GM23338 (cell line): ENCODE results near the gene ZNF281. TPM values are rescaled to one million over a fixed set of nuclear protein-coding genes. Genes with fewer than 3 reads are reported as not detected.
A peak's percentile ranks its signal among the peaks of the same experiment; 100 is the strongest.

Experiments used
- ATAC-seq: fragments of 200-7000 bp; cut with Tn5 transposase; 3 replicates; pipeline ENCODE4 v1.9.1; 2020
- DNase-seq: peaks from one replicate; pipeline ENCODE4 v3.0.0-alpha.2; 2015; ENCODE audit warnings: low spot score
- H2AFZ ChIP-seq: fragments of 200-600 bp; sonication (generic); 2 replicates; pipeline ENCODE4 v1.8.0; 2016; ENCODE audit warnings: antibody characterized with exemption, mild to moderate bottlenecking, moderate library complexity
- H3F3A ChIP-seq: fragments of 200-600 bp; sonication (generic); replicated peaks from 2 replicates; pipeline ENCODE4 v1.8.0; 2017; ENCODE audit warnings: antibody characterized with exemption, mixed run types, low read depth
- H3K27ac ChIP-seq: fragments of 200-600 bp; sonication (generic); 2 replicates; pipeline ENCODE4 v1.6.1; 2016; ENCODE audit warnings: low read depth
- H3K27me3 ChIP-seq: fragments of 200-600 bp; sonication (generic); 2 replicates; pipeline ENCODE4 v1.8.0; 2016; ENCODE audit warnings: mild to moderate bottlenecking, mixed run types, moderate library complexity; ENCODE audit not compliant: insufficient read depth
- H3K36me3 ChIP-seq: fragments of 200-600 bp; sonication (generic); 2 replicates; pipeline ENCODE4 v1.8.0; 2016; ENCODE audit warnings: mild to moderate bottlenecking; ENCODE audit not compliant: insufficient read depth
- H3K4me1 ChIP-seq: fragments of 200-600 bp; sonication (generic); 2 replicates; pipeline ENCODE4 v1.8.0; 2016; ENCODE audit warnings: mild to moderate bottlenecking, moderate library complexity; ENCODE audit not compliant: insufficient read depth
- H3K4me2 ChIP-seq: fragments of 200-600 bp; sonication (generic); 2 replicates; pipeline ENCODE4 v1.7.1; 2017; ENCODE audit warnings: mixed run types
- H3K4me3 ChIP-seq: fragments of 200-600 bp; sonication (generic); 2 replicates; pipeline ENCODE4 v1.6.1; 2016; ENCODE audit warnings: mixed run types
- H3K79me2 ChIP-seq: fragments of 200-600 bp; sonication (generic); replicated peaks from 2 replicates; pipeline ENCODE4 v1.8.0; 2017; ENCODE audit warnings: mild to moderate bottlenecking; ENCODE audit not compliant: insufficient read depth
- H3K9me2 ChIP-seq: fragments of 200-600 bp; sonication (generic); 2 replicates; pipeline ENCODE4 v1.8.0; 2017; ENCODE audit not compliant: insufficient read depth
- H4K20me1 ChIP-seq: fragments of 200-600 bp; sonication (generic); replicated peaks from 2 replicates; pipeline ENCODE4 v1.8.0; 2017; ENCODE audit warnings: mild to moderate bottlenecking; ENCODE audit not compliant: insufficient read depth
- H3K27ac Mint-ChIP-seq: 2 replicates; pipeline ENCODE4 v1.8.0; 2020; ENCODE audit warnings: inconsistent platforms, mild to moderate bottlenecking, moderate library complexity, mixed read lengths
- H3K27me3 Mint-ChIP-seq: 3 replicates; pipeline ENCODE4 v1.8.0; 2022; ENCODE audit warnings: low read depth, mild to moderate bottlenecking, moderate library complexity, mixed read lengths, inconsistent platforms; ENCODE audit not compliant: insufficient read depth, poor library complexity
- H3K36me3 Mint-ChIP-seq: 3 replicates; pipeline ENCODE4 v1.8.0; 2021; ENCODE audit warnings: low read depth, mild to moderate bottlenecking, inconsistent platforms, moderate library complexity, mixed read lengths
- H3K4me1 Mint-ChIP-seq: 3 replicates; pipeline ENCODE4 v1.8.0; 2020; ENCODE audit warnings: mild to moderate bottlenecking, inconsistent platforms, mixed read lengths
- H3K4me3 Mint-ChIP-seq: 3 replicates; pipeline ENCODE4 v1.8.0; 2021; ENCODE audit warnings: moderate library complexity, mild to moderate bottlenecking, inconsistent platforms, mixed read lengths
- H3K9me3 Mint-ChIP-seq: 3 replicates; pipeline ENCODE4 v1.8.0; 2020; ENCODE audit warnings: moderate library complexity, mild to moderate bottlenecking, inconsistent platforms, mixed read lengths
- CREB1 ChIP-seq: fragments of 250-450 bp; sonication (Bioruptor Pico); IDR thresholded peaks from 2 replicates; pipeline ENCODE4 v1.5.0; 2020; ENCODE audit warnings: low read depth, mild to moderate bottlenecking, moderate library complexity
- EZH2 ChIP-seq: fragments of 200-600 bp; sonication (generic); IDR thresholded peaks from one replicate; pipeline ENCODE4 v1.8.0; 2017; ENCODE audit warnings: antibody characterized with exemption, mild to moderate bottlenecking, low read depth; ENCODE audit not compliant: unreplicated experiment
- EZH2phosphoT487 ChIP-seq: fragments of 200-600 bp; sonication (generic); IDR thresholded peaks from one replicate; pipeline ENCODE4 v1.8.1; 2018; ENCODE audit warnings: antibody characterized with exemption; ENCODE audit not compliant: unreplicated experiment
- JUNB ChIP-seq: IDR thresholded peaks from one replicate; pipeline ENCODE4 v1.6.1; 2016; ENCODE audit warnings: antibody characterized with exemption; ENCODE audit not compliant: unreplicated experiment
- POLR2AphosphoS5 ChIP-seq: IDR thresholded peaks from 2 replicates; pipeline ENCODE4 v1.6.1; 2016; ENCODE audit warnings: antibody characterized with exemption, low read depth
- STAT1 ChIP-seq: IDR thresholded peaks from one replicate; pipeline ENCODE4 v1.6.1; 2016; ENCODE audit warnings: antibody characterized with exemption; ENCODE audit not compliant: unreplicated experiment
- ZNF114 ChIP-seq: fragments of 250-450 bp; sonication (Bioruptor Pico); IDR thresholded peaks from 2 replicates; pipeline ENCODE4 v1.5.0; 2020; ENCODE audit warnings: mild to moderate bottlenecking, moderate library complexity
- polyA plus RNA-seq: library from polyadenylated mRNA; unstranded; fragments of >200 nt; fragmentation: Nextera tagmentation; extraction: Ambion mirVana; gene quantifications from 2 replicates; pipeline ENCODE4 v1.2.1, GENCODE V29; 2016
- total RNA-seq: library from RNA; depleted of rRNA; stranded (reverse); fragments of >200 nt; shearing (Covaris generic); gene quantifications from 2 replicates; pipeline ENCODE4 v1.2.3, GENCODE V29; 2014
- TF ChIP-seq, protein P1 (sequence below): fragments of 250-450 bp; sonication (Bioruptor Pico); IDR thresholded peaks from 2 replicates; pipeline ENCODE4 v1.5.0; 2020; ENCODE audit warnings: mild to moderate bottlenecking, moderate library complexity
- TF ChIP-seq, protein P2 (sequence below), 2 experiments: fragments of 200-600 bp in 1 of 2; sonication (generic) in 1 of 2; conservative IDR thresholded peaks; 2 replicates each; pipeline versions ENCODE4 v1.5.1 to v1.6.1; 2016 to 2017; ENCODE audit warnings: antibody characterized with exemption in 2 of 2, low read depth in 2 of 2, mild to moderate bottlenecking in 2 of 2, moderate library complexity in 1 of 2
- TF ChIP-seq, protein P3 (sequence below): IDR thresholded peaks from 2 replicates; pipeline ENCODE4 v1.6.1; 2016; ENCODE audit warnings: antibody characterized with exemption

ZNF281 gene
- total and polyA plus RNA-seq, 2 experiments from 2014 or later: 62.1 to 79.3 TPM

DNA sequence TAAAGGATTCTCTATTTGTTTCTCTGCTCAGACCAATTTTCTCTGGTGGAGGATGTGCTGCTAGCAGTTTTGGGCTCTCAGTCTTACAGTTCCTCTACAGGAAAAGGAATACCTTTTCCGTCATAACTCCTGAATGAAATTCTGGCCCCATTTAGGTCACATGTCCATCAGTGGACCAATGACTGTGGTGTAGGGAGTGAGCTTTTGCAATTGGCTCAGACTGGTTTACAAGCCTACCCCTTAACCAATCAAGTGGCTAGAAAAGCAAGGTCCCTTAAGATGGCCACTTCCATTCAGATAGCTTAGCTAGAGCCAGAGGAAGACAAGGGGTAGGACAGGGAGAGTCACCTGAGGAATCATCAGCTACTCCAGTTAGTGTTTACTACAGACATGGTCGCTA is 16.4 kb upstream of the ZNF281 start (continued):
- TF ChIP-seq, protein P1, sequence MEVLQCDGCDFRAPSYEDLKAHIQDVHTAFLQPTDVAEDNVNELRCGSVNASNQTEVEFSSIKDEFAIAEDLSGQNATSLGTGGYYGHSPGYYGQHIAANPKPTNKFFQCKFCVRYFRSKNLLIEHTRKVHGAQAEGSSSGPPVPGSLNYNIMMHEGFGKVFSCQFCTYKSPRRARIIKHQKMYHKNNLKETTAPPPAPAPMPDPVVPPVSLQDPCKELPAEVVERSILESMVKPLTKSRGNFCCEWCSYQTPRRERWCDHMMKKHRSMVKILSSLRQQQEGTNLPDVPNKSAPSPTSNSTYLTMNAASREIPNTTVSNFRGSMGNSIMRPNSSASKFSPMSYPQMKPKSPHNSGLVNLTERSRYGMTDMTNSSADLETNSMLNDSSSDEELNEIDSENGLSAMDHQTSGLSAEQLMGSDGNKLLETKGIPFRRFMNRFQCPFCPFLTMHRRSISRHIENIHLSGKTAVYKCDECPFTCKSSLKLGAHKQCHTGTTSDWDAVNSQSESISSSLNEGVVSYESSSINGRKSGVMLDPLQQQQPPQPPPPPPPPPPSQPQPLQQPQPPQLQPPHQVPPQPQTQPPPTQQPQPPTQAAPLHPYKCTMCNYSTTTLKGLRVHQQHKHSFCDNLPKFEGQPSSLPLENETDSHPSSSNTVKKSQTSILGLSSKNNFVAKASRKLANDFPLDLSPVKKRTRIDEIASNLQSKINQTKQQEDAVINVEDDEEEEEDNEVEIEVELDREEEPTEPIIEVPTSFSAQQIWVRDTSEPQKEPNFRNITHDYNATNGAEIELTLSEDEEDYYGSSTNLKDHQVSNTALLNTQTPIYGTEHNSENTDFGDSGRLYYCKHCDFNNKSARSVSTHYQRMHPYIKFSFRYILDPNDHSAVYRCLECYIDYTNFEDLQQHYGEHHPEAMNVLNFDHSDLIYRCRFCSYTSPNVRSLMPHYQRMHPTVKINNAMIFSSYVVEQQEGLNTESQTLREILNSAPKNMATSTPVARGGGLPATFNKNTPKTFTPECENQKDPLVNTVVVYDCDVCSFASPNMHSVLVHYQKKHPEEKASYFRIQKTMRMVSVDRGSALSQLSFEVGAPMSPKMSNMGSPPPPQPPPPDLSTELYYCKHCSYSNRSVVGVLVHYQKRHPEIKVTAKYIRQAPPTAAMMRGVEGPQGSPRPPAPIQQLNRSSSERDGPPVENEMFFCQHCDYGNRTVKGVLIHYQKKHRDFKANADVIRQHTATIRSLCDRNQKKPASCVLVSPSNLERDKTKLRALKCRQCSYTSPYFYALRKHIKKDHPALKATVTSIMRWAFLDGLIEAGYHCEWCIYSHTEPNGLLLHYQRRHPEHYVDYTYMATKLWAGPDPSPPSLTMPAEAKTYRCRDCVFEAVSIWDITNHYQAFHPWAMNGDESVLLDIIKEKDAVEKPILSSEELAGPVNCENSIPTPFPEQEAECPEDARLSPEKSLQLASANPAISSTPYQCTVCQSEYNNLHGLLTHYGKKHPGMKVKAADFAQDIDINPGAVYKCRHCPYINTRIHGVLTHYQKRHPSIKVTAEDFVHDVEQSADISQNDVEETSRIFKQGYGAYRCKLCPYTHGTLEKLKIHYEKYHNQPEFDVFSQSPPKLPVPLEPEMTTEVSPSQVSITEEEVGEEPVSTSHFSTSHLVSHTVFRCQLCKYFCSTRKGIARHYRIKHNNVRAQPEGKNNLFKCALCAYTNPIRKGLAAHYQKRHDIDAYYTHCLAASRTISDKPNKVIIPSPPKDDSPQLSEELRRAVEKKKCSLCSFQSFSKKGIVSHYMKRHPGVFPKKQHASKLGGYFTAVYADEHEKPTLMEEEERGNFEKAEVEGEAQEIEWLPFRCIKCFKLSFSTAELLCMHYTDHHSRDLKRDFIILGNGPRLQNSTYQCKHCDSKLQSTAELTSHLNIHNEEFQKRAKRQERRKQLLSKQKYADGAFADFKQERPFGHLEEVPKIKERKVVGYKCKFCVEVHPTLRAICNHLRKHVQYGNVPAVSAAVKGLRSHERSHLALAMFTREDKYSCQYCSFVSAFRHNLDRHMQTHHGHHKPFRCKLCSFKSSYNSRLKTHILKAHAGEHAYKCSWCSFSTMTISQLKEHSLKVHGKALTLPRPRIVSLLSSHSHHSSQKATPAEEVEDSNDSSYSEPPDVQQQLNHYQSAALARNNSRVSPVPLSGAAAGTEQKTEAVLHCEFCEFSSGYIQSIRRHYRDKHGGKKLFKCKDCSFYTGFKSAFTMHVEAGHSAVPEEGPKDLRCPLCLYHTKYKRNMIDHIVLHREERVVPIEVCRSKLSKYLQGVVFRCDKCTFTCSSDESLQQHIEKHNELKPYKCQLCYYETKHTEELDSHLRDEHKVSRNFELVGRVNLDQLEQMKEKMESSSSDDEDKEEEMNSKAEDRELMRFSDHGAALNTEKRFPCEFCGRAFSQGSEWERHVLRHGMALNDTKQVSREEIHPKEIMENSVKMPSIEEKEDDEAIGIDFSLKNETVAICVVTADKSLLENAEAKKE (CRISPR knock-in tag): no peak
- TF ChIP-seq EZH2: no peak
- no peak for TF ChIP-seq CREB1 (CRISPR knock-in tag)
- no peak for TF ChIP-seq JUNB
- TF ChIP-seq EZH2phosphoT487: no peak
- TF ChIP-seq, protein P2, sequence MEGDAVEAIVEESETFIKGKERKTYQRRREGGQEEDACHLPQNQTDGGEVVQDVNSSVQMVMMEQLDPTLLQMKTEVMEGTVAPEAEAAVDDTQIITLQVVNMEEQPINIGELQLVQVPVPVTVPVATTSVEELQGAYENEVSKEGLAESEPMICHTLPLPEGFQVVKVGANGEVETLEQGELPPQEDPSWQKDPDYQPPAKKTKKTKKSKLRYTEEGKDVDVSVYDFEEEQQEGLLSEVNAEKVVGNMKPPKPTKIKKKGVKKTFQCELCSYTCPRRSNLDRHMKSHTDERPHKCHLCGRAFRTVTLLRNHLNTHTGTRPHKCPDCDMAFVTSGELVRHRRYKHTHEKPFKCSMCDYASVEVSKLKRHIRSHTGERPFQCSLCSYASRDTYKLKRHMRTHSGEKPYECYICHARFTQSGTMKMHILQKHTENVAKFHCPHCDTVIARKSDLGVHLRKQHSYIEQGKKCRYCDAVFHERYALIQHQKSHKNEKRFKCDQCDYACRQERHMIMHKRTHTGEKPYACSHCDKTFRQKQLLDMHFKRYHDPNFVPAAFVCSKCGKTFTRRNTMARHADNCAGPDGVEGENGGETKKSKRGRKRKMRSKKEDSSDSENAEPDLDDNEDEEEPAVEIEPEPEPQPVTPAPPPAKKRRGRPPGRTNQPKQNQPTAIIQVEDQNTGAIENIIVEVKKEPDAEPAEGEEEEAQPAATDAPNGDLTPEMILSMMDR (conservative IDR thresholded peaks at IDR 0.05; ENCODE audit: low read depth in 2 of 2): no peak
- no peak for TF ChIP-seq POLR2AphosphoS5

DNA sequence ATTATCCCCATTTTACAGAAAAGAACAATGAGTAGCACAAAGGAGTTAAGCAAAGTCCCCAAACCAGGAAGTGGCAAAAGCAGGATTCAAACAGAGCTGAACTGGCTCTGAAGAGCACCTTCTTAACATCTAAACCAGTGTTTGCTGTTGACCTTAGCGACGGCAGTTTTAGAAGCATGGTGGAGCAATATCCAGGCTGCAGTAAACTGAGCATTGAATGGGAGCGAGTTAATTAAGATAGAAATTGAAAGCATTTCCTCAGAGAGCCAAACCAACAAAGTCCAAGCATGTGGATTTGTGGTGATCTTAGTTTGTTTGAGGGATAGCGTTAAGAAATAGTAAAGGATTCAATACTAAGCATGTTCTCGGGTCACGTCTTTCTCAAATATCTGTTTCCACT is 13.4 kb upstream of the ZNF281 start:
- Mint-ChIP-seq H3K4me1 (peaks cover 14% of the 10 kb centered on the region), H3K9me3 (no peaks in the 10 kb centered on the region), H3K36me3 (peaks cover 49% of the 10 kb centered on the region), H3K27ac (no peak overlapping the region), H3K4me3 (no peak overlapping the region), H3K27me3 (peaks cover 2% of the 10 kb centered on the region)
- no peak overlapping the region for H3K4me3 ChIP-seq
- no peak overlapping the region for H3K4me2 ChIP-seq
- peaks cover 8% of the 10 kb centered on the region; the same call in 1 of the 2 replicates for H3K36me3 ChIP-seq
- peak overlapping the region; percentile 42; the same call in 1 of the 2 replicates for H3K27ac ChIP-seq
- no peak overlapping the region for H2AFZ ChIP-seq
- peaks cover 7% of the 10 kb centered on the region for H3K4me1 ChIP-seq
- no peak for DNase-seq
- H3K27me3 ChIP-seq: no peaks in the 10 kb centered on the region
- peaks cover 15% of the 10 kb centered on the region for H4K20me1 ChIP-seq
- ATAC-seq: no peak
- H3K79me2 ChIP-seq: peaks cover 99% of the 10 kb centered on the region
- H3F3A ChIP-seq: peaks cover 7% of the 10 kb centered on the region
- no peaks in the 10 kb centered on the region for H3K9me2 ChIP-seq
- no peak for TF ChIP-seq JUNB
- no peak for TF ChIP-seq STAT1
- TF ChIP-seq, protein P3, sequence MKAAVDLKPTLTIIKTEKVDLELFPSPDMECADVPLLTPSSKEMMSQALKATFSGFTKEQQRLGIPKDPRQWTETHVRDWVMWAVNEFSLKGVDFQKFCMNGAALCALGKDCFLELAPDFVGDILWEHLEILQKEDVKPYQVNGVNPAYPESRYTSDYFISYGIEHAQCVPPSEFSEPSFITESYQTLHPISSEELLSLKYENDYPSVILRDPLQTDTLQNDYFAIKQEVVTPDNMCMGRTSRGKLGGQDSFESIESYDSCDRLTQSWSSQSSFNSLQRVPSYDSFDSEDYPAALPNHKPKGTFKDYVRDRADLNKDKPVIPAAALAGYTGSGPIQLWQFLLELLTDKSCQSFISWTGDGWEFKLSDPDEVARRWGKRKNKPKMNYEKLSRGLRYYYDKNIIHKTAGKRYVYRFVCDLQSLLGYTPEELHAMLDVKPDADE: no peak
- TF ChIP-seq EZH2phosphoT487: no peak
- TF ChIP-seq ZNF114: no peak
- TF ChIP-seq, protein P2 (conservative IDR thresholded peaks at IDR 0.05; ENCODE audit: low read depth in 2 of 2): no peak
